ENCODE measurements around the gene STRAP.
A peak's percentile ranks its signal among the peaks of the same experiment; 100 is the strongest.
"Not testable (repeated sequence)": the region's sequence is repeated elsewhere in the genome, so short reads cannot be mapped to it uniquely, and the experiment has no call there.

Gene STRAP

DNA sequence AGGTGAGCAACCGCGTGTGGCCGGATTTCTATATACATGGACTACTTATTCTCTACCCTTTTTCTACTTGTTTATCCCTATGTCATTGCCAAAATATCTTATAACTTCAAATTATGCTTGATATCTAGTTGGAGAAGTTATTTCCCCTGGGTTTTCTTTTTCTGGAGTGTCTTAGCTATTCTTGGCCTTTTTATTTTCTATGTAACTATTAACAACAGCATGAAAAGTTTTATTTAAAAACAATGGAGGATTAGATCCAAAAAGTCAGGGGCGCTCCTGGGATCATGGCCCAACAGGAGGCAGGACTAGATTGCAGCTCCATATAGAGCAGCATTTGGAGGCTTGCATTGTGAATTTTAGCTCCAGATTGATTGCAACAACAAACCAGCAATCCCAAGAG lies 8.6 kb upstream of the STRAP start:
- DNase-seq (ENCODE audit: low spot score): no peak

- not testable (repeated sequence) for DNase-seq (ENCODE audit: low spot score)
These were observed 7.5 kb upstream of the STRAP start for GRCh38 chr12:15874556-15875145.

GRCh38 chr12:15875863-15876262 lies 6.3 kb upstream of the STRAP start:
- DNase-seq (ENCODE audit: low spot score): no peak

DNA sequence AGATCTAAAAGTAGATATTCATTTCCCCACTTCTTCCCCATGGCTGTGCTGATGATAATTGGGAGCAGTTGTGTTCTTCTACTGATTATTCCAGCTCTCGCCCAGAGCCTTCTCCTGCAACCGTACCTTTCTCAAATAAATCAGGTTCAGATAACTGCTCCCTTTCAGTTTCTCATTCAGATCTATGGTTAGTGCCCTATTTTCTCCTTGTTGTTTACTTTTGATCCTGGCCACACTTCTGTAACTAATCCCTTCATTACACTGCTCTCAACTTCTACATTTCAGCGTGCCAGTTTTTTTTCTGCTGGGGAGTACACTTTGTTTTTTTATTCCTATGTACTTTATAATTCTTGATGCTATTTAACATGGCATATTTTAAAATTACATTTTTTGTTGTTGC lies 2.8 kb upstream of the STRAP start:
- DNase-seq (ENCODE audit: low spot score): no peak

- no peak for DNase-seq (ENCODE audit: low spot score)
These were observed 1.5 kb upstream of the STRAP start for GRCh38 chr12:15880721-15881120.

DNA sequence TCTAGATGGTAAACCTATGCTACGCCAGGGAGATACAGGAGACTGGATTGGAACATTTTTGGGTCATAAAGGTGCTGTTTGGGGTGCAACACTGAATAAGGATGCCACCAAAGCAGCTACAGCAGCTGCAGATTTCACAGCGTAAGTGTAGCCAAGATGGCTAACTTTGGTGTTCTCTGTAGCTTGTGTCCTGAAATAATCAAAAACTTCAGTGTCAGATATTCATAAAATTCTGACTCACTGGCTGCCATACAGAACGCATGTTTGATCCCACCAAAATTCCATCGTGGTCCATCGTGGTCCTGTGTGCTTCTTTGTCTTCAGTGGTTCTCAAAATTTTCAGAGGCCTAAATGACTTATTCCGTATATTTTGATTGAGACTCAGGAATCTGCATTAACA lies 1.3 kb downstream of the STRAP start:
- DNase-seq (ENCODE audit: low spot score): peak; percentile 8

DNA sequence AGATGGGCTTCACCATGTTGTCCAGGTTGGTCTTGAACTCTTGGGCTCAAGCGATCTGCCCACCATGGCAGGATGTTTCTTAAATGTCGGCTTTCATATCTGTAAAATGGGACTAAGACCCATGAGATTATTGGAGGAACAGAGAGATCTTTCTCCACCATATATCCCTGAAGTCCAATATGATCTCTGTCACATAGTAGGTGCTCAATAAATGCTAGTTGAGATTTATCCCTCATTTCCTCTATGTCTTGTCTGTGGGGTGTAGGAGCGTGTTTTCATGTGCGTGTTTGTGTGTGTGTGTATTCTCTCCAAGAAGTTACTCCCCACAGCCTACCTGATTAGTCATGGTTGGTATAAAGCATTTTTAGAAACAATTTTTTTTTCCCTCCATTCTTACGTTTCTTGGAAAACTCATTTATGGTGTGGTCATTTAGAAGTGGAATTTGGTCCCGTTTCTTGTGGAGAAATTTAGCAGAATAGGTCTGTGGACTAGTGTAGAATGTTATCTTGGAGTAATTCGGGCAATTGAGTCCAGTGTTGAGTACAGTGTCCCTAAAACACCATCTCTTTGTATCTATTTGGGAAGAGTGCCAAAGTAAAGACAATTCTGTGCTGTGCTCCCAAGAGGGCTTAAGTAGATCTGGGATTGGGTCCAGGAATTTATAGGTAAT lies 4.3 kb downstream of the STRAP start:
- DNase-seq (ENCODE audit: low spot score): no peak

DNA sequence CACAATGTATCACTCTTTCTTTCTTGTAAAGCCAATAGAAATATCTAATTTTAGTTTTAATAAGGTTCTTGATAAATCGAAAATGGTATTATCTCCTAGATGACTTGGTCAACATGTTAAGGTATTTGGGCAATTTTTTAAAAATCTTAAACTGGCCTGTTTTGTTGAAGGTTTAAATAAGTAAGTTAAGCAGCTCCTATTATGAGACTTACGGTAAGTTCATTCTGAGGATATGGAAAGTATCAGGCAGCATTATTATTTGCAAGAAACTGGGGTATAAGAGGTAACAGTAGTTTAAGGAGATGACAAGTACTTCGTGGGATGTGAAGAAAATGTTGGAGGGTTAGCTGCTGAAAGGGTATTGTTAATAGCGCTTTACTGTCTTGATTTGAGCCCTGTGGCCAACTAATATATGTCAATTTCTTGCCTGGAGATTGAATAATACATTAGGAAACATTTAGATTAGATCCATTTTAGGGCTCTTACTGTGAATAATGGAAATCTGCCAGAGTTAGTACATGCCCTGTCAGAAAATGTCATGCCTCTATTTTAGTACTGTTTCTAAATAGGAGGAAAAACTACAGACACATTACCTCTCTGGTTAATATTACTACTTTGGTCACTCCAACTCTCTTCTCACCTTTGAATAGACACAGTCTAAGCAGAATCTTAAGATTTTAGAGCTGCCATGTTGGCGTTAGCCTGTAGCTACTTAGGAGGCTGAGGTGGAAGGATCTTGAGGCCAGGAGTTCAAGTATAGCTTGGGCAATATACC lies 5.0 kb downstream of the STRAP start:
- DNase-seq (ENCODE audit: low spot score): no peak

GRCh38 chr12:15892645-15893259 lies 10.6 kb downstream of the STRAP start:
- DNase-seq (ENCODE audit: low spot score): no peak

- DNase-seq (ENCODE audit: low spot score): no peak
These were observed 11.1 kb downstream of the STRAP start for GRCh38 chr12:15893260-15893659.

DNA sequence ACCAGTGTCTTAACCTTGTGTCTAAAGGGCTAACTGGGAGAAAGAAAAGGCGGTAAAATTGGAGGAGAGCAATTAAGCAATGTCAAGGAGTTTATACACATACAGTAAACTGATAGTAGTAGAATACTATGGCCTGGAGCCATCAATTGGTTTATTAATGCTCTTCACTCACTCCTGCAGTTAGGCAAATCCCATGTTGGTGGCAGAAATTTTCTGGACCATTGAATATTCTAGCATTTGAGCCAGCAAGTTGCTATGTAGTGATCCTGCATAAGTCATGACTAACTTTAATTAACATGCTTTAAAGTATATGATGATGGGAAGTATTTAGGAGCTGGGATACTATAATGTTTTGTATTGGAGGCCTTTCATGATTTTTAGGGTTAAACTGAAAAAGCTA lies 14.7 kb downstream of the STRAP start:
- no peak for DNase-seq (ENCODE audit: low spot score)

DNA sequence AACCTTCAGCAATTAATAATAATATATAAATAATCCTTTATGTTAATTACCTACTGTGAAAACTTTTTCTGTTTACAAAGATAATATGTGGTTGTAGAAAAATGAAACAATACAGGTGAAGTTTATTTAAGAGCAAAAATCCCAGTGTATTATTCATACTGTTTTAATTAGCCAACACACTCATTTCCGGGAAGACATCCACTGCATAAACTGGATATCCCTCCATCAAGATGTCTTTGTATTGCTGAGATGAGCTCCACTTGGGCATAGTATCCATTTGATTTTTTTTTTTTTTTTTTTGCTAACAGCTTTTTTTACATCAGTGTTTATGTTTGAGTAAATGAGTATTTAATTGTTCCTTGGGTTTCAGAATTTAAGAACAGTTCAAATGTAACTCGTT lies 15.2 kb downstream of the STRAP start:
- no peak for DNase-seq (ENCODE audit: low spot score)

DNA sequence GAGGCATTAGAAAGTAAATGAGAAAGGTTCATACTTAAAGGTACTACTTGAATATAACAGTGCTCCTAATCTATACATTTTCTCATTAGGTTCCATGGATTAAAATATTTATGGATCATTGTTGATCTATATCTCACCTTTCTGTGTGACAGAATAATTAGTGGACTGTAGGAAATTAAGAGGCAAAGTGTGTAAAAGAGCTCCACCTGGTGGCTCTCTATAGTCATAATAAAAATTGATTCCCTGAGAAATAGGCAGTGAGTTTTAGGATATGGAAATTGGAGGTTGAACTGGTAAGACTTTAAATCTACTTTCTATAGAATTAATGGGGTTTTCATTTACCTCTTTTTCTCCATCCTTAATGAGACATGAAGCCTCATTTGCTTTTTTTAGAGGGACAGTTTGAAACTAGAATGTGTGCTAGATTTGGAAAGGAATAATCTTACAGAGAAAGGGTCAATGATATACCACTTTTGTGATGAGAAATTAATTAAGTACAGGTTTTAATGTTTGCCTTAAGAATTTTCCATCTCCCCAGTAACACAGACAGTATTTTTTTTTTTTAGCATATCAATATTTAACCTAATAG lies 17.2 kb downstream of the STRAP start:
- DNase-seq (ENCODE audit: low spot score): no peak

DNA sequence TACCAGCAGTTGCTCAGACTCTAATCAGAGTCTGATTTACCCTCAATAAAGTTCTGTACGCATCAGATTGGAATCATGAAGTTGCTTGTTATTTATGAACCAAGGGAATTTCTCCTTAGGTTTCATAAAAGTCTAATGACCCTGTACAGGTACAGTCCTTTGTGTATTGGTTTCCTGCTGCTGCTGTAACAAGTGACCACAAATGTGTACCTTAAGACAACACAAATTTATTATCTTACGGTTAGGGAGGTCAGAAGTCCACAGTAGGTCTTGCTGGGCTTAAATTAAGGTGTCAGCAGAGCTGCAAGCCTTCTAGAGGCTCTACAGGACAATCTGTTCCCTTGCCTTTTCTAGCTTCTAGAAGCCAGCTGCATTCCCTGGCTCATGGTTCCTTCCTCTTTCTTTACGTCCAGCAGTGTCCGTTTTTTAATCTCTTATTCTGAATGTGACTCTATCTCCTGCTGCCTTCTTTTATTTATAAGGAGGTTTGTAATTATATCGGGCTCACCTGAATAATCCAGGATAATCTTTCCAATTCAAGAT lies 22.3 kb downstream of the STRAP start:
- DNase-seq (ENCODE audit: low spot score): no peak

DNA sequence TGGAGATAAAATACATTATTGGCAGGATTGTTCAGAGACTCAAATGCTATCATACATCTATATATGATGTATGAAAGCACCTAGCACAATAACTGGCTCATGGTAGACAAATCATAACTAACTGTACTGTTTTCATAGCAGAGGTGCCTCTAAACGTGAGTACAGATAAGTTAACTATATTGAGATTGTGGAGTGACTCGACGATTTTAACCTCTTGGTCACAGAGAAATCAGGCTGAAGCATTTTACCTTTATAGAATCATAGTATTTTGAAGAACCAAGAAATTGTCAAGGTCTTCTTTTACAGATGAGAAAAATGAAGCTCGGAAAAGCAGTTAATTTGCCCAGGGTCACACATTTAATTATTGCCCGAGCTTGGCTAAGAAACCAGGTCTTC lies 28.3 kb downstream of the STRAP start:
- DNase-seq (ENCODE audit: low spot score): no peak

GRCh38 chr12:15910864-15911721 lies 28.9 kb downstream of the STRAP start, which contains the start of gene DERA:
Gene DERA, plus strand, starts transcription at chr12:15911332. Its CDS starts 52 bp downstream, at chr12:15911384.
- DNase-seq (ENCODE audit: low spot score): peak; percentile 74

- not testable (repeated sequence) for DNase-seq (ENCODE audit: low spot score)
These were observed 29.7 kb downstream of the STRAP start for GRCh38 chr12:15911931-15912330.

GRCh38 chr12:15914131-15914530 lies 31.9 kb downstream of the STRAP start:
- not testable (repeated sequence) for DNase-seq (ENCODE audit: low spot score)

DNA sequence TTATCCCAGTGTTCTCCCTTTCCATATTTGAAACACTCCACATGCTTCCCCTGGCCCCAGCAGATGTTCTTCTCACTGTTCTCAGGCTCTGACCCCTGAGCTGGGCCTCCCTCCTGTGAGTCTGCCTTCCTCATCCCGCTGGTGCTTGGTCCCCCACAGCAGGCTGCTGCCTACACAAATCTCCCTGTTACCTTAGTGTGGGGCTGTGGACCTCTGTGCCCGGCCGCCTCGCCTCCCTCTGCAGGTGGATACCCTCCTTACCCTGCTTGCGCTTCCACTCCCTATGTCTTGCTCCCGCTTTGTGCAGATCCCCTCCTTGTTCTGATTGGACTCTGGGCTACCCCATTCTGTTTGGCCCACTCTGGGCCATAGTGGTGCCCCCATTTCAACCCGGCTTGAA lies 35.9 kb downstream of the STRAP start:
- no peak for DNase-seq (ENCODE audit: low spot score)

DNA sequence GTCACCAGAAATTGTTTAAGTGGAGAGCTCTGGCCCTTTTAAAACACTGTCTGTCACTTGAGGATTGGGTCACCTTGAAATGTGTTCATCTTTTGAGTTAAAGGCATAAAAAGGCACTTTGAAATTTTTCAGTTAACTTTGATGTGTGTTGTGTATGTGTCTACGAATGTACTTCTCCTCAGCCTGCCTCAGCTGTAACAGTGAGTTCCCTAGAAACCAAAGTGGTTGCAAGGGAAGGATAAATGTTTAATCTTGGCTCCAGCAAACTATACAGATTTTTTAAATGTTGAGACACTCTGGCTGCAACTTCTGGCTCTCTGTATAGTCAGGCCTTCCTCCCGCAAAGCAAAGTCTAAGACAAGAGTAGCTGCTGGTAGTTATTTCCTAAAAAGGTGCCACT lies 37.2 kb downstream of the STRAP start:
- no peak for DNase-seq (ENCODE audit: low spot score)

GRCh38 chr12:15924956-15925355 lies 42.8 kb downstream of the STRAP start:
- no peak for DNase-seq (ENCODE audit: low spot score)
